ENCODE data around the gene NLRP6.

DNA sequence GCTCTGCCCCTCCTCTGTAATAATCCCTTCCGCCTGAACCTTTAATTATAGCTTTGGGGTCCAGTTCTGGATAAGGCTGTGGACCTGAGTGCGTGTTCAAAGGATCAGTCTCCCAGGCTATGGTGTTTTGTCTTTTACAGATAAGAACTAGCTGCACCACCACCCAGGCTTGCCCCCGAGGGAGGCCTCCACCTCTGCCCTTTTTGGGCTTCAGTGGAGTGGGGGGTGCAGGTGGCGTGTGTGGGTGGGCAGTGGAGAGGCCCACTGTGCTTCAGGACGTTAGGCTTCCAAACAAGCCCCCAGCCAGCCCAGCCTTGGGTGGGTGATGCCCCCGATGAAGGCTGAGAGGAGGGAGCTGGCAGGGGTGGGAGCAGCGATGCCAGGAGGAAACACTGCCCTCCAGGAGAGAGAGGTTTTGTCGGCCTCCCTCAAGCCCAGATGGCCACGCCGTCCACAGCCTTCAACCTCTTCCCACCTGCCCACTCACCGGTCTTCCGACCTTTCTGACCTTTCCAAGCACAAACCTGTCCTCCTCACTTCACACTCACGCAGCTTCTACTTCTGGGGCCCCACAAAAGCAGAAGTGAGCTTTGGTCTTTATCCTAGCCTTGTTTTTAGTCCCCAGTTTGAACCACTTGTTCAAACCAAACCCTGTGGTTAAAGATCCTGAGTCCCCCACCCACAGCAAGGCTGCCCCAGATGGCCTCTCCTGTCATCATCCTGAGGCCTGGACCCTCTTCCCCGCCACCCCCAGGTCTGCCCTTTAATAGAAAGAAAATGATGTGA lies 21.1 kb upstream of the NLRP6 start:
- TF ChIP-seq GATA3 (IDR thresholded peaks at IDR 0.05; ENCODE audit: low read depth, low read length) (no peak), GATA2 (IDR thresholded peaks at IDR 0.05; ENCODE audit: low read depth, low read length) (no peak)
